GM12878 (cell line): ENCODE measurements around the gene NCS1.

ENCODE experiments used
- CTCF ChIP-seq, 3 experiments: IDR thresholded peaks in 2 of 3; conservative IDR thresholded peaks in 1 of 3; 2 replicates each; pipeline ENCODE4 v1.5.1; 2011; ENCODE audit warnings: low read depth in 3 of 3, low read length in 3 of 3, mild to moderate bottlenecking in 3 of 3, control low read depth in 2 of 3, moderate library complexity in 2 of 3, inconsistent platforms in 1 of 3, mixed read lengths in 1 of 3; ENCODE audit not compliant: control insufficient read depth in 2 of 3, insufficient read depth in 1 of 3; ENCODE audit errors: extremely low read depth in 1 of 3
- MYC ChIP-seq: IDR thresholded peaks from 2 replicates; pipeline ENCODE4 v1.6.1; 2011; ENCODE audit warnings: mild to moderate bottlenecking, low read length, moderate library complexity, inconsistent platforms; ENCODE audit not compliant: insufficient read depth, insufficient replicate concordance, insufficient read length, severe bottlenecking
- NR2C2 ChIP-seq: IDR thresholded peaks from 2 replicates; pipeline ENCODE4 v1.6.1; 2011; ENCODE audit warnings: borderline replicate concordance, low read depth; ENCODE audit not compliant: control insufficient read depth, insufficient read length
- POLR2A ChIP-seq: IDR thresholded peaks from 2 replicates; pipeline ENCODE4 v1.6.1; 2011; ENCODE audit warnings: low read depth, mild to moderate bottlenecking, low read length
- SREBF2 ChIP-seq: IDR thresholded peaks from 2 replicates; pipeline ENCODE4 v1.6.1; 2012; ENCODE audit warnings: mild to moderate bottlenecking, low read length
- USF1 ChIP-seq: IDR thresholded peaks from 2 replicates; pipeline ENCODE4 v1.6.1; 2011; ENCODE audit warnings: borderline replicate concordance, low read depth, mild to moderate bottlenecking, moderate library complexity, mixed read lengths, low read length; ENCODE audit not compliant: insufficient read depth; ENCODE audit errors: extremely low read length
- YY1 ChIP-seq: IDR thresholded peaks from 2 replicates; pipeline ENCODE4 v1.6.1; 2011; ENCODE audit warnings: low read depth, mild to moderate bottlenecking, low read length

GRCh38 chr9:130167927-130168326, 4.3 kb upstream of the NCS1 start:
- no peak for TF ChIP-seq CTCF (IDR thresholded peaks at IDR 0.05 in 2 of 3, conservative IDR thresholded peaks at IDR 0.05 in 1 of 3; ENCODE audit: control insufficient read depth in 2 of 3, extremely low read depth in 1 of 3, insufficient read depth in 1 of 3, low read depth in 3 of 3, low read length in 3 of 3)
- TF ChIP-seq POLR2A, result no peak
- TF ChIP-seq USF1, result no peak
- no peak for TF ChIP-seq YY1
- TF ChIP-seq NR2C2, result no peak
- TF ChIP-seq SREBF2, result no peak
- TF ChIP-seq MYC, result no peak
